PC-3 (cell line): Measurements from ENCODE around the gene CNPY4. TPM values are rescaled to one million over a fixed set of nuclear protein-coding genes. Genes with fewer than 3 reads are reported as not detected.

Experiments used
- ATAC-seq: fragments of 200-7000 bp; cut with Tn5 transposase; 2 replicates; pipeline ENCODE4 v1.9.1; 2020; ENCODE audit warnings: mild to moderate bottlenecking, moderate library complexity
- BruUV-seq: library from RNA; stranded (reverse); fragments of 400-500 nt; replicated peaks from 2 replicates; lab custom pipeline; 2021; lab: Mats Ljungman, UMichigan
- CTCF ChIA-PET: fragments of 300-600 bp; sonication (Branson Sonifier 250); formaldehyde crosslinking; loops from one replicate; lab custom pipeline; 2022; ENCODE audit warnings: antibody characterized with exemption; lab: Charles Lee
- POLR2A ChIA-PET: fragments of 300-600 bp; sonication (Branson Sonifier 250); formaldehyde crosslinking; loops from one replicate; lab custom pipeline; 2022; ENCODE audit warnings: antibody characterized with exemption; ENCODE audit not compliant: unreplicated experiment; lab: Charles Lee
- DNase-seq: peaks from one replicate; pipeline ENCODE4 v3.0.0-alpha.2; 2015
- H2AFZ ChIP-seq: fragments of 300-600 bp; sonication (generic); 2 replicates; pipeline ENCODE4 v1.6.0; 2016; ENCODE audit warnings: antibody characterized with exemption, low read length
- H3F3A ChIP-seq: fragments of 300-600 bp; sonication (generic); one replicate; pipeline ENCODE4 v1.6.0; 2017; ENCODE audit warnings: antibody characterized with exemption, low read length, control low read depth, mild to moderate bottlenecking; ENCODE audit not compliant: unreplicated experiment
- H3K27ac ChIP-seq: fragments of 300-600 bp; sonication (generic); 2 replicates; pipeline ENCODE4 v1.5.1; 2016; ENCODE audit warnings: mild to moderate bottlenecking, low read length
- H3K27me3 ChIP-seq: fragments of 300-600 bp; sonication (generic); 2 replicates; pipeline ENCODE4 v1.6.1; 2016; ENCODE audit warnings: low read length, mixed read lengths
- H3K36me3 ChIP-seq: fragments of 300-600 bp; sonication (generic); 2 replicates; pipeline ENCODE4 v1.6.1; 2016; ENCODE audit warnings: low read depth, mixed run types, low read length, mixed read lengths
- H3K4me1 ChIP-seq: fragments of 300-600 bp; sonication (generic); 2 replicates; pipeline ENCODE4 v1.5.1; 2016; ENCODE audit warnings: low read length; ENCODE audit not compliant: insufficient read depth
- H3K4me2 ChIP-seq: fragments of 300-600 bp; sonication (generic); 2 replicates; pipeline ENCODE4 v1.6.0; 2016; ENCODE audit warnings: low read length
- H3K4me3 ChIP-seq: fragments of 300-600 bp; sonication (generic); 2 replicates; pipeline ENCODE4 v1.5.1; 2016; ENCODE audit warnings: mild to moderate bottlenecking, low read length, mixed read lengths
- H3K79me2 ChIP-seq: fragments of 300-600 bp; sonication (generic); 2 replicates; pipeline ENCODE4 v1.6.1; 2017; ENCODE audit warnings: low read length, mixed read lengths
- H3K9ac ChIP-seq: fragments of 300-600 bp; sonication (generic); 2 replicates; pipeline ENCODE4 v1.6.0; 2016; ENCODE audit warnings: mild to moderate bottlenecking, low read length
- H3K9me2 ChIP-seq: fragments of 300-600 bp; sonication (generic); replicated peaks from 2 replicates; pipeline ENCODE4 v1.6.1; 2016; ENCODE audit warnings: mixed run types, low read length, mixed read lengths
- H3K9me3 ChIP-seq: fragments of 300-600 bp; sonication (generic); 2 replicates; pipeline ENCODE4 v1.6.1; 2016; ENCODE audit warnings: low read length, mixed read lengths
- H4K20me1 ChIP-seq: fragments of 300-600 bp; sonication (generic); 2 replicates; pipeline ENCODE4 v1.6.1; 2016; ENCODE audit warnings: low read length, mixed read lengths
- EZH2 ChIP-seq: fragments of 300-600 bp; sonication (generic); IDR thresholded peaks from one replicate; pipeline ENCODE4 v1.6.1; 2017; ENCODE audit warnings: antibody characterized with exemption, mild to moderate bottlenecking, low read length; ENCODE audit not compliant: unreplicated experiment
- EZH2phosphoT487 ChIP-seq: fragments of 300-600 bp; sonication (generic); IDR thresholded peaks from 2 replicates; pipeline ENCODE4 v1.6.1; 2018; ENCODE audit warnings: mild to moderate bottlenecking, antibody characterized with exemption, low read length, borderline replicate concordance
- intact Hi-C: fragments of 100-400 bp; cut with micrococcal nuclease; formaldehyde crosslinking; loops from 2 replicates; pipeline ENCODE4 v1.9.0; 2023
- total RNA-seq: library from RNA; depleted of rRNA; stranded (reverse); fragments of >200 nt; gene quantifications from 2 replicates; pipeline ENCODE4 v1.2.3, GENCODE V29; 2014
- TF ChIP-seq, protein P1 (sequence below): fragments of 300-600 bp; sonication (generic); conservative IDR thresholded peaks from 2 replicates; pipeline ENCODE4 v1.5.1; 2017; ENCODE audit warnings: antibody characterized with exemption, low read depth, mild to moderate bottlenecking, low read length

CNPY4 gene
- total RNA-seq, 1 experiment from 2014 or later, result 7.5 TPM

DNA sequence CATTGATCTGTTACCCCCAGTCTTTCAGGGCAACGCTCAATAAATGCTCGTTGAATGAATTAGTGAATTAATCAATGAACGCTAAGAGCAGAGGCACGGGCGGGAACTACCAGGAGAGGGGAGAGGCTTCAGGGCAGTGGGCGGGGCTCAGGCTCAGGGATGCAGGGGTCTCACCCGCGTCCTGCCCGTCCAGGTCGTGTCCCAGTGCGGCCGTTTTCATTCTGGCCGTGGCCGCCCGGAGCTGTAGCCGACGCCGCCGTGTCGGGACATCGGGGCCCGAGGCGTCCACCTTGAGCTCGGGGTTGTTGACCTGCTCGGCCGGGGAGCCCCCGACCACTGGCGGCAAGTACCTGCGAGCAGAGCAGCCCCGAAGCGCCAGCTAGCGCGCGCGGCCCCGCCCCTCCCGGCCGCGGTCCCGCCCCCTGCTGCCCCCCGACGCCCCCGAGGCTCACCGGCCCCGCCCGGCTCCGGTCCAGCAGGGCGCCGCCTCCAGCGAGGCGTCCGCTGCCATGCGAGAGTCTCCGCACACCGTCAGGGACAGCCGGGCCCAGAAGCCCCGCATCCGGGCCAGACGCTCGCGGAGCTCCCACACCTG, 51.8 kb downstream of the CNPY4 start:
- BruUV-seq, result no TSS peak
- H3K4me3 ChIP-seq, result peak overlapping the region; percentile 61
- no peak for DNase-seq
- no peaks in the 10 kb centered on the region for H4K20me1 ChIP-seq
- no peak overlapping the region for H3K9ac ChIP-seq
- peaks cover 8% of the 10 kb centered on the region; the same call in 1 of the 2 replicates for H3K4me1 ChIP-seq
- H3K9me3 ChIP-seq, result no peaks in the 10 kb centered on the region
- intact Hi-C loops, result no loop called here
- H3K4me2 ChIP-seq, result peak overlapping the region; percentile 83
- H3K27me3 ChIP-seq, result no peaks in the 10 kb centered on the region
- H2AFZ ChIP-seq, result peak overlapping the region; percentile 64; the same call in 1 of the 2 replicates
- no peaks in the 10 kb centered on the region for H3K36me3 ChIP-seq
- no peaks in the 10 kb centered on the region for H3F3A ChIP-seq
- H3K9me2 ChIP-seq, result no peaks in the 10 kb centered on the region
- TF ChIP-seq EZH2 (no peak), EZH2phosphoT487 (no peak)
- TF ChIP-seq, protein P1, sequence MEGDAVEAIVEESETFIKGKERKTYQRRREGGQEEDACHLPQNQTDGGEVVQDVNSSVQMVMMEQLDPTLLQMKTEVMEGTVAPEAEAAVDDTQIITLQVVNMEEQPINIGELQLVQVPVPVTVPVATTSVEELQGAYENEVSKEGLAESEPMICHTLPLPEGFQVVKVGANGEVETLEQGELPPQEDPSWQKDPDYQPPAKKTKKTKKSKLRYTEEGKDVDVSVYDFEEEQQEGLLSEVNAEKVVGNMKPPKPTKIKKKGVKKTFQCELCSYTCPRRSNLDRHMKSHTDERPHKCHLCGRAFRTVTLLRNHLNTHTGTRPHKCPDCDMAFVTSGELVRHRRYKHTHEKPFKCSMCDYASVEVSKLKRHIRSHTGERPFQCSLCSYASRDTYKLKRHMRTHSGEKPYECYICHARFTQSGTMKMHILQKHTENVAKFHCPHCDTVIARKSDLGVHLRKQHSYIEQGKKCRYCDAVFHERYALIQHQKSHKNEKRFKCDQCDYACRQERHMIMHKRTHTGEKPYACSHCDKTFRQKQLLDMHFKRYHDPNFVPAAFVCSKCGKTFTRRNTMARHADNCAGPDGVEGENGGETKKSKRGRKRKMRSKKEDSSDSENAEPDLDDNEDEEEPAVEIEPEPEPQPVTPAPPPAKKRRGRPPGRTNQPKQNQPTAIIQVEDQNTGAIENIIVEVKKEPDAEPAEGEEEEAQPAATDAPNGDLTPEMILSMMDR, result no peak
- peak; percentile 26 for ATAC-seq
- CTCF ChIA-PET, result no interaction called here
- POLR2A ChIA-PET, result no interaction called here
- H3K27ac ChIP-seq, result no peak overlapping the region
- no peaks in the 10 kb centered on the region for H3K79me2 ChIP-seq

DNA sequence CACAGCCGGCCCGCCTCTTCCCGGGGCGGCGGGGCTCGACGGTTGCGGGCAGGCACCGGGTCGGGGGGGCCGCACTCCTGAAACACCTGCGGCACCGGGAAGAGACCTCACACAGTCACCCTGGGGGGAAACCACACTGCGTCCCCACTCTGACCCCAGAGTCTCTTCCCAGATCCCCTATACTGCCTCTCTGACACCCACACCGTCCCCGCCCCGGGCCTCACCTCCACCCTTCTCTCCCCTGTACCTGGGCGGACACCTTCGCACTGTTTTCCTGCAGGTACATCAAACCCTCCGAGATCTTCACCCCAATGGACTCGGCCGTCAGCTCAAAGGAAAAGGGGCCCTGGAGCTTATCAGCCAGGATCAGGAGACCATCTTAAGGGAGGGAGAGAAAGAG, 52.4 kb downstream of the CNPY4 start:
- CTCF ChIA-PET, result no interaction called here
- Histone ChIP-seq H3K79me2 (no peaks in the 10 kb centered on the region), H3F3A (no peaks in the 10 kb centered on the region), H3K4me1 (peaks cover 14% of the 10 kb centered on the region; the same call in 1 of the 2 replicates), H3K27me3 (no peaks in the 10 kb centered on the region), H3K9me2 (no peaks in the 10 kb centered on the region), H3K4me2 (peak overlapping the region; percentile 83; the same call in 1 of the 2 replicates), H3K36me3 (no peaks in the 10 kb centered on the region), H3K9me3 (no peaks in the 10 kb centered on the region), H3K27ac (no peak overlapping the region), H4K20me1 (no peaks in the 10 kb centered on the region), H3K4me3 (peak overlapping the region; percentile 61; the same call in 1 of the 2 replicates), H2AFZ (0 out of 2 replicates have a peak overlapping the region, but pooled peaks have one; percentile 64), H3K9ac (no peak overlapping the region)
- DNase-seq (no peak), ATAC-seq (no peak)
- intact Hi-C loops, result no loop called here
- no TSS peak for BruUV-seq
- POLR2A ChIA-PET, result no interaction called here
- TF ChIP-seq EZH2 (no peak), EZH2phosphoT487 (no peak)
- TF ChIP-seq, protein P1, result no peak

DNA sequence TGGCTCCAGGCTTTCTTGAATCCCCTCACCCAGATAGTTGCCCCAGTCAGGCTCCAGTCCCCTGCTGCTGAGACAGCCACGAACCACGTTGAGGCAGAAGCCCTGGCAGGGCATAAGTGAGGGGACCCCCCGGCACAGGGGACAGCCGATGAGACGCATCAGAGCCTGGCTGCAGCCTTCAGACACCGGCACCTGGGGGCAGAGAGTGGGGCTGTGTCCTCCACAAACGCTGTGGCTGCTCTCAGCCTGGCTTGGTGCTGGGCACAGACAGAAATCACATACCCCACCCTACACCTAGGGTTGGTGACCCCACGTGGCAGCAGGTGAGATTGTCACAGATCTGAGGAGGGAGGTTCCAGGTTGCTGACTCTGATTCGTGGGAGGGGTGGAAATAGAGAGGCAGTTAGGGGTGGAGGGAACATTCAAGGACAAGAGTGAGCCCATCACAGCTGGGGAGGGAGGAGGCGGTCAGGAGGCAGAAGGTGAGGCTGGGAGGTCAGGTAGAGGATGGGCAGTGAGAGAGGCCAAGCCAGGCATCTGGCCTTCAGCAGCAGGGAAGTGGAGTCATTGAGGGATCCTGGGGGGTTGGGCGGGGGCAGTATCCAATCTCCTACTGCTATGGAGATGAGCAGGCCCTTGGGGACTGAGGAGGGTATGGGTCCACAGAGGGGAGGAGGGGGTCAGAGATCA, 54.5 kb downstream of the CNPY4 start:
- H4K20me1 ChIP-seq, result no peaks in the 10 kb centered on the region
- CTCF ChIA-PET, result no interaction called here
- H3K4me2 ChIP-seq, result no peak overlapping the region
- intact Hi-C loops, result no loop called here
- no peak overlapping the region for H3K9ac ChIP-seq
- H3F3A ChIP-seq, result no peaks in the 10 kb centered on the region
- H2AFZ ChIP-seq, result no peak overlapping the region
- H3K27ac ChIP-seq, result no peak overlapping the region
- POLR2A ChIA-PET, result no interaction called here
- H3K4me3 ChIP-seq, result no peak overlapping the region
- H3K79me2 ChIP-seq, result no peaks in the 10 kb centered on the region
- BruUV-seq, result no TSS peak
- TF ChIP-seq, protein P1, result no peak
- no peak for TF ChIP-seq EZH2phosphoT487
- TF ChIP-seq EZH2, result no peak
- ATAC-seq, result no peak
- no peaks in the 10 kb centered on the region for H3K36me3 ChIP-seq
- H3K9me3 ChIP-seq, result no peaks in the 10 kb centered on the region
- H3K9me2 ChIP-seq, result no peaks in the 10 kb centered on the region
- peaks cover 9% of the 10 kb centered on the region; the same call in 1 of the 2 replicates for H3K4me1 ChIP-seq
- DNase-seq, result no peak
- H3K27me3 ChIP-seq, result no peaks in the 10 kb centered on the region
